ENCODE measurements around the gene RHBDD1. TPM values are rescaled to one million over a fixed set of nuclear protein-coding genes. Genes with fewer than 3 reads are reported as not detected.

RHBDD1 gene
- total RNA-seq, 6 donors from 2014 or later, result 2.6 to 40.2 (median 14.5) TPM

- 80% methylated on average over 7 of the region's 7 CpGs for WGBS, 2 donors
- no peak overlapping the region for H3K4me3 ChIP-seq
- H3K9me3 ChIP-seq, result no peaks in the 10 kb centered on the region
- no peak for ATAC-seq (ENCODE audit: low FRiP score in 2 of 2)
- TF ChIP-seq POLR2AphosphoS5 (IDR thresholded peaks at IDR 0.05) (no peak), EP300 (IDR thresholded peaks at IDR 0.05) (no peak), POLR2A (IDR thresholded peaks at IDR 0.05) (no peak)
- TF ChIP-seq, protein P1, sequence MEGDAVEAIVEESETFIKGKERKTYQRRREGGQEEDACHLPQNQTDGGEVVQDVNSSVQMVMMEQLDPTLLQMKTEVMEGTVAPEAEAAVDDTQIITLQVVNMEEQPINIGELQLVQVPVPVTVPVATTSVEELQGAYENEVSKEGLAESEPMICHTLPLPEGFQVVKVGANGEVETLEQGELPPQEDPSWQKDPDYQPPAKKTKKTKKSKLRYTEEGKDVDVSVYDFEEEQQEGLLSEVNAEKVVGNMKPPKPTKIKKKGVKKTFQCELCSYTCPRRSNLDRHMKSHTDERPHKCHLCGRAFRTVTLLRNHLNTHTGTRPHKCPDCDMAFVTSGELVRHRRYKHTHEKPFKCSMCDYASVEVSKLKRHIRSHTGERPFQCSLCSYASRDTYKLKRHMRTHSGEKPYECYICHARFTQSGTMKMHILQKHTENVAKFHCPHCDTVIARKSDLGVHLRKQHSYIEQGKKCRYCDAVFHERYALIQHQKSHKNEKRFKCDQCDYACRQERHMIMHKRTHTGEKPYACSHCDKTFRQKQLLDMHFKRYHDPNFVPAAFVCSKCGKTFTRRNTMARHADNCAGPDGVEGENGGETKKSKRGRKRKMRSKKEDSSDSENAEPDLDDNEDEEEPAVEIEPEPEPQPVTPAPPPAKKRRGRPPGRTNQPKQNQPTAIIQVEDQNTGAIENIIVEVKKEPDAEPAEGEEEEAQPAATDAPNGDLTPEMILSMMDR (IDR thresholded peaks at IDR 0.05), result no peak
- peaks cover 0 to 37% (median 5%) of the 10 kb centered on the region in 4 donors for H3K36me3 ChIP-seq
- no peaks in the 10 kb centered on the region for H3K27me3 ChIP-seq
- no peak overlapping the region for H3K27ac ChIP-seq
- DNase-seq, result no peak
- H3K4me1 ChIP-seq, result no peaks in the 10 kb centered on the region
Observed at GRCh38 chr2:226868331-226869162, 32.7 kb downstream of the RHBDD1 start.

DNA sequence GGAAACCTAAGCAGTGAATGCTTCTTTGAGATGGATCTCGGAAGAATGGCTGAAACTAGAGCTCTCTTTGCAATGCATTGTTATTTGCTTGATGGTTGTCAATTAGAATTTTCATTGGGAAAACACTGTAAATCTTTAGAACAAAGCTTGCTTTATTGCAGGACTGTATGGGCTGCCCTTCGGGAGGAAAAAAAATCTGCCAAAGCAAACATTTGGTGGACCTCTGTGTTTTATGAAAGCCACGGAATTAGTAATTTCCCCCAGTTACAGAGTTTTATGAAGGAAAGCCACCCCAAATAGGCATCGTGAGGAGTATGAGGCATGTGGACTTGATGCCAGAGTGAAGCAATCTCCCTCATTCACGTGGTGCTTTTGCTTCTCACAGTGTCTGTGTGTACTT lies 33.5 kb downstream of the RHBDD1 start:
- Histone ChIP-seq H3K27me3 (no peaks in the 10 kb centered on the region), H3K27ac (no peak overlapping the region), H3K4me1 (no peaks in the 10 kb centered on the region), H3K4me3 (no peak overlapping the region), H3K9me3 (no peaks in the 10 kb centered on the region), H3K36me3 (peaks cover 0 to 37% (median 5%) of the 10 kb centered on the region in 4 donors)
- DNase-seq, result no peak
- 84 to 89% methylated on average over 5 of the region's 5 CpGs for WGBS, 2 donors
- TF ChIP-seq POLR2AphosphoS5 (IDR thresholded peaks at IDR 0.05) (no peak), POLR2A (IDR thresholded peaks at IDR 0.05) (no peak), EP300 (IDR thresholded peaks at IDR 0.05) (no peak)
- no peak for ATAC-seq (ENCODE audit: low FRiP score in 2 of 2)

GRCh38 chr2:226873051-226873620 lies 37.3 kb downstream of the RHBDD1 start:
- no peak overlapping the region for H3K27ac ChIP-seq
- ATAC-seq (ENCODE audit: low FRiP score in 2 of 2) (no peak), DNase-seq (no peak)
- no peaks in the 10 kb centered on the region for H3K27me3 ChIP-seq
- WGBS, 2 donors, result 65 to 70% methylated on average over 2 of the region's 2 CpGs
- no peaks in the 10 kb centered on the region for H3K9me3 ChIP-seq
- TF ChIP-seq POLR2A (IDR thresholded peaks at IDR 0.05), result no peak
- TF ChIP-seq EP300 (IDR thresholded peaks at IDR 0.05), result no peak
- TF ChIP-seq, protein P1 (IDR thresholded peaks at IDR 0.05), result no peak
- TF ChIP-seq POLR2AphosphoS5 (IDR thresholded peaks at IDR 0.05), result no peak
- H3K36me3 ChIP-seq, result peaks cover 0 to 7% (median 1%) of the 10 kb centered on the region in 4 donors
- H3K4me1 ChIP-seq, result no peaks in the 10 kb centered on the region
- no peak overlapping the region for H3K4me3 ChIP-seq

DNA sequence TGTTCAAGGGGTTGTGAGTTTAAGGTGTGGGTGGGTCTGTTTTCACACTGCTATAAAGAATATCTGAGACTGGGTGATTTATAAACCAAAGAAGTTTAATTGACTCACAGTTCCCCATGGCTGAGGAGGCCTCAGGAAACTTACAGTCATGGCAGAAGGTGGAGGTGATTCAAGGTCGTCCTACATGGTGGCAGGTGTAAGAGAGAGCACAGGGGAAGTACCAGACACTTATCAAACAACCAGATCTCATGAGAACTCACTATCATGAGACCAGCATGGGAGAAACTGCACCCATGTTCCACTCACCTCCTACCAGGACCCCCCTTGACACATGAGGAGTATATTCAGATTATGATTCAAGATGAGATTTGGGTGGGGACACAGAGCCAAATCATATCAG lies 38.0 kb downstream of the RHBDD1 start:
- peaks cover 0 to 3% (median 0%) of the 10 kb centered on the region in 4 donors for H3K36me3 ChIP-seq
- DNase-seq, result no peak
- no peaks in the 10 kb centered on the region for H3K9me3 ChIP-seq
- WGBS, 2 donors, result 78 to 97% methylated on average over 1 of the region's 1 CpG
- no peaks in the 10 kb centered on the region for H3K4me1 ChIP-seq
- TF ChIP-seq EP300 (IDR thresholded peaks at IDR 0.05) (no peak), POLR2AphosphoS5 (IDR thresholded peaks at IDR 0.05) (no peak), POLR2A (IDR thresholded peaks at IDR 0.05) (no peak)
- TF ChIP-seq, protein P1 (IDR thresholded peaks at IDR 0.05), result no peak
- ATAC-seq (ENCODE audit: low FRiP score in 2 of 2), result no peak
- H3K4me3 ChIP-seq, result no peak overlapping the region
- H3K27ac ChIP-seq, result no peak overlapping the region
- no peaks in the 10 kb centered on the region for H3K27me3 ChIP-seq

GRCh38 chr2:226874749-226875148 lies 38.9 kb downstream of the RHBDD1 start:
- TF ChIP-seq, protein P1 (IDR thresholded peaks at IDR 0.05), result no peak
- TF ChIP-seq EP300 (IDR thresholded peaks at IDR 0.05), result no peak
- Histone ChIP-seq H3K4me1 (no peaks in the 10 kb centered on the region), H3K27me3 (no peaks in the 10 kb centered on the region), H3K9me3 (no peaks in the 10 kb centered on the region), H3K27ac (no peak overlapping the region), H3K36me3 (no peaks in the 10 kb centered on the region), H3K4me3 (no peak overlapping the region)
- 69 to 89% methylated on average over 3 of the region's 3 CpGs for WGBS, 2 donors
- no peak for ATAC-seq (ENCODE audit: low FRiP score in 2 of 2)
- no peak for DNase-seq
